GM19328 (cell line): Measurements from ENCODE around the gene ZBTB11.
"Not testable (repeated sequence)": the region's sequence is repeated elsewhere in the genome, so short reads cannot be mapped to it uniquely, and the experiment has no call there.

Experiments
- ATAC-seq: cut with Tn5 transposase; IDR thresholded peaks from one replicate; pipeline ENCODE4 v1.9.1; 2021; ENCODE audit warnings: mild to moderate bottlenecking, moderate library complexity; ENCODE audit not compliant: unreplicated experiment

Gene ZBTB11

DNA sequence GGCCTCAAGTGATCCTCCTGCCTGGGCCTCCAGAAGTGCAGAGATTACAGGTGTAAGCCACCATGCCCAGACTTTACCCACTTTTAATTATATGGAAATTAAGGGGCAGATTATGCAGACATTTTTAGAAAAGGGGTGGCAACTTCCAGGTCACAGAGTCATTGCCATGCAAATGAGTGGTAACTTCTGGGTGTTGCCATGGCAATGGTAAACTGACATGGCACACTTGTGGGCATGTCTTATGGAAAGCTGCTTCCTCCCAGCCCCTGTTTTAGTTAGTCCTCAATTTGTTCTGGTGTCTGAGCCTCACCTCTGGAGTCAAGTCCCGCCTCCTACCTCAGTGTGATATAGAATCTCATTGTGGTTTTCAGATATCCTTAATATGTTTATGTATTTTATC is 53.3 kb downstream of the ZBTB11 start:
- no peak for ATAC-seq

DNA sequence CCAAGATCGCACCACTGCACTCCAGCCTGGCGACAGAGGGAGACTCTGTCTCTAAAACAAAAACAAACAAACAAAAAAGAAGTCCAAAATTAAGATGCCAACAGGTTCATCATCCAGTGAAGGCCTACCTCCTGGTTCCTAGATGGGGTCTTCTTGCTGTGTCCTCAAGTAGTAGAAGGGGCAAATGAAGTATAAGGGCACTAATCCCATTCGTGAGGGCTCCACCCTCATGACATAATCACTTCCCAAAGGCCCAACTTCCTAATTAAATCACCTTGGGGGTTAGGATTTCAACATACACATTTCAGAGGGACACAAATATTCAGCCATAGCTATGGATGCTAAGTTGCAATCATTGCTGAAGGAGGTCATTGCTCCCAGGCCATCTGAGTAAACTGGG is 57.2 kb downstream of the ZBTB11 start:
- ATAC-seq = no peak

DNA sequence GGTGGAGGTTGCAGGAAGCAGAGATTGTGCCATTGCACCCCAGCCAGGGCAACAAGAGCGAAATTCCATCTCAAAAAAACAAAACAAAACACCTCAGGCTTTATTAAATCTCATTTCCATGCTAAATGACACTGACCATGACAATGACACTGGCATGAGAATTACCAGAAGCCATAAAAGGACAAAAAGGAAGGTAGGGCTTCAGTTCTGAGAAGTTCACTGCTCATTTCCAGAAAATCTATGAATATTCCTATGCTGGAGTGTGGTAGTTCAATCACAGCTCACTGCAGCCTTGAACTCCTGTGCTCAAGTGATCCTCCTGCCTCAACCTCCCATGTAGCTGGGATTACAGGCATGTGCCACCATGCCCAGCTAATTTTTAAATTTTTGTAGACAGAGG is 58.2 kb downstream of the ZBTB11 start:
- ATAC-seq = no peak

DNA sequence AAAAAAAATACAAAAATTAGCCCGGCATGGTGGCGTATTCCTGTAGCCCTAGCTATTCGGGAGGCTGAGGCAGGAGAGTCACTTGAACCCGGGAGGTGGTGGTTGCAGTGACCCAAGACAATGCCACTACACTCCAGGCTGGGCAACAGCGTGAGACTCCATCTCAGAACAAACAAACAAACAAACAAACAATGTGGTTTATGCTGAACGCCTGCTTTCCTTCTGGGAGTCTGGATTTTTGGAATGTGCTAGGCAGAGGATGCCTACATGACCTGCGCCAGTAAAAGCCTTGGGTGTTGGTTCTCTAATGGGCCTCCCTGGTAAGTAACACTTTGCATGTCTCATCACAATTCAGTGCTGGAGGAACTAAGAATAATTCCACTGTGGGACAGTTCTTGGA is 59.5 kb downstream of the ZBTB11 start:
- no peak for ATAC-seq

GRCh38 chr3:101615525-101615924 is 61.4 kb downstream of the ZBTB11 start:
- ATAC-seq = no peak

- ATAC-seq = not testable (repeated sequence)
These were observed 63.9 kb downstream of the ZBTB11 start for GRCh38 chr3:101613014-101613413.

DNA sequence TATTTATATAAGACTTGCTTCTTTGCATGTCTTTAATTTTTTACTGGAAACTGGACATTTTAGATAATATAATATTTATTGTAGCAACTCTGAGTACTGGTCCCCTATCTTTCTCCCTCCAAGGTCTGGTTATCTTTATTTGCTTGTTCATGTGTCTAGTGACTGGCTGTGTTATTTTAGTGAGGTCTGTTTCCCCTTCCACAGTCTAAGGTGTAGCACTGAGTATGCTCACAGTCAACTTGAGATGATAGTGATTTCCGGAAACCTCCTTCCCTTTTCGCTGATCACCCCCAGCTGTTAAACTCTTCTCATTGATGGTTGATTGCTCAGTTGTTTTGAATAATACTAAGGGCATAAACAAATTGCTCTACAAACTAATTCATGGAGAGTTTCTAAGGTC is 65.9 kb downstream of the ZBTB11 start:
- peak; percentile 65 for ATAC-seq

DNA sequence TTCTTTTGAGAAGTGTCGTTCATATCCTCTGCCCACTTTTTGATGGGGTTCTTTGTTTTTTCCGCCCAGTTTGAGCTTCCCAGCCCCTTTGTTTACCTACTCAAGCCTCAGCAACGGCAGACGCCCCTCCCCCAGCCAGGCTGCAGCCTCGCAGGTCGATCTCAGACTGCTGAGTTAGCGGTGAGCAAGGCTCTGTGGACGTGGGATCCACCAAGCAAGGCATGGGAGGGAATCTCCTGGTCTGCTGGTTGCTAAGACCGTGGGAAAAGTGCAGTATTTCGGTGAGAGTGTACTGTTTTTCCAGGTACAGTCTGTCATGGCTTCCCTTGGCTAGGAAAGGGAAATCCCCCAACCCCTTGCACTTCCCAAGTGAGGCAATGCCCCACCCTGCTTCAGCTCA is 71.5 kb downstream of the ZBTB11 start:
- not testable (repeated sequence) for ATAC-seq

- ATAC-seq = no peak
These were observed 73.7 kb downstream of the ZBTB11 start for GRCh38 chr3:101603184-101603583.

DNA sequence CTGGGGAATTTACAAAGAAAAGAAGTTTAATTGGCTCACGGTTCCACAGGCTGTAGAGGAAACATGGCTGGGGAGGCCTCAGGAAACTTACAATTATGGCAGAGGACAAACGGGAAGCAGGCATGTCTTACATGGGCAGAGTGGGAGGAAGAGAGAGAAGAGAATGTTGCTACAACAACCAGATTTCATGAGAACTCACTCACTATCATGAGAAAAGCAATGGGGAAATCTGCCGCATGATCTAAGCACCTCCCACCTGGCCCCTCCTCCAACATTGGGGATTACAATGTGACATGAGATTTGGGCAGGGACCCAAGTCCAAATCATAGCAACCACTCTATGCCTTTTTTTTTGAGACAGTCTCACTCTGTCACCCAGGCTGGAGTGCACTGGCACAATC is 74.2 kb downstream of the ZBTB11 start:
- ATAC-seq = no peak
